Activated CD4-positive, alpha-beta T cell treated with anti-CD3 and anti-CD28 coated beads, Interleukin-2, amount 10 ng/mL, durations not matched to agents 7 days and 5 days (primary cell): ENCODE measurements around the gene SHMT1. TPM values are rescaled to one million over a fixed set of nuclear protein-coding genes. Genes with fewer than 3 reads are reported as not detected.

Experiments used
- CTCF ChIA-PET: fragments of 350-600 bp; sonication (Branson Sonifier 250); formaldehyde crosslinking; loops from one replicate; lab custom pipeline; 2021; ENCODE audit warnings: antibody characterized with exemption; lab: Charles Lee
- POLR2A ChIA-PET: fragments of 350-600 bp; sonication (Branson Sonifier 250); formaldehyde crosslinking; loops from one replicate; lab custom pipeline; 2021; ENCODE audit warnings: antibody characterized with exemption; lab: Charles Lee
- DNase-seq: peaks from one replicate; pipeline ENCODE4 v3.0.0-alpha.2; 2020
- H3K27ac Mint-ChIP-seq: one replicate; pipeline ENCODE4 v1.8.0; 2021; ENCODE audit warnings: mild to moderate bottlenecking, moderate library complexity, mixed read lengths
- H3K27me3 Mint-ChIP-seq: one replicate; pipeline ENCODE4 v1.8.0; 2021; ENCODE audit warnings: mixed read lengths
- H3K36me3 Mint-ChIP-seq: one replicate; pipeline ENCODE4 v1.8.0; 2021; ENCODE audit warnings: low read depth, mixed read lengths
- H3K4me1 Mint-ChIP-seq: one replicate; pipeline ENCODE4 v1.8.0; 2021; ENCODE audit warnings: mixed read lengths
- H3K4me3 Mint-ChIP-seq: one replicate; pipeline ENCODE4 v1.8.0; 2021; ENCODE audit warnings: mild to moderate bottlenecking, moderate library complexity, mixed read lengths
- H3K9me3 Mint-ChIP-seq: one replicate; pipeline ENCODE4 v1.8.0; 2021; ENCODE audit warnings: mixed read lengths
- microRNA-seq: library from miRNA; unstranded; fragments of <30 nt; microRNA quantifications from one replicate; pipeline ENCODE4 v1.2.0, GENCODE V29; 2021; ENCODE audit warnings: borderline microRNAs expressed, borderline replicate concordance
- total RNA-seq, 2 experiments: library from RNA; stranded (reverse); gene quantifications; one replicate each; pipeline ENCODE4 v1.2.3, GENCODE V29; 2021

The SHMT1 gene
- total RNA-seq, 2 experiments from 2014 or later, result 49.9 to 51.8 TPM

GRCh38 chr17:18285296-18285695 lies 78.1 kb downstream of the SHMT1 start:
- no peaks in the 10 kb centered on the region for H3K9me3 Mint-ChIP-seq
- H3K4me1 Mint-ChIP-seq, result no peaks in the 10 kb centered on the region
- no peak for DNase-seq
- no peak overlapping the region for H3K27ac Mint-ChIP-seq
- H3K4me3 Mint-ChIP-seq, result no peak overlapping the region
- peaks cover 60% of the 10 kb centered on the region for H3K36me3 Mint-ChIP-seq
- H3K27me3 Mint-ChIP-seq, result no peaks in the 10 kb centered on the region
- ChIA-PET POLR2A (no interaction called here), CTCF (interaction anchor here (0.9 to 2.1 kb wide), 3 partner anchors 10 to 33 kb away, joined by 3 to 8 read pairs (median 3); no protein-coding TSS in a partner anchor)

DNA sequence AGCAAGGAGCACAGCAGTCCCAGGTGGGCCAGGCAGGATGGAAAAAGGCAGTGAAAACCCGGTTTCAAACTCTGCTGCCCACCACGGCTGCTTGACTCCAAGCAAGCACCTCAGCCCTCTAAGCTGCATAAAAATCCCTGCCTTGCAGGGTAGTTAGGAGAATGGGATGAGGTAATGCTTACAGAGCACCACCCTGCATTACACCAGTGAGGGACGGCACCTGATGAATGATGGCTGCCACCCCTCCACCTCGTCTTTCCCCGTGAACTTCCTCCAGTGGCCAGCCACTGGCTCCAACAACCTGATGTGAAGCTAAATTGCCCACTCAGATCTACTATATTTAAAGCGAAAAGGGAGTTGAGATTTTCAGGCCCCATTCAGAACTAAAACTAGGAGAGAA lies 81.6 kb downstream of the SHMT1 start:
- Mint-ChIP-seq H3K9me3 (no peaks in the 10 kb centered on the region), H3K27me3 (no peaks in the 10 kb centered on the region), H3K4me1 (no peaks in the 10 kb centered on the region), H3K27ac (no peak overlapping the region), H3K4me3 (no peak overlapping the region), H3K36me3 (peaks cover 46% of the 10 kb centered on the region)
- no peak for DNase-seq
- CTCF ChIA-PET, result no interaction called here
- POLR2A ChIA-PET, result no interaction called here

DNA sequence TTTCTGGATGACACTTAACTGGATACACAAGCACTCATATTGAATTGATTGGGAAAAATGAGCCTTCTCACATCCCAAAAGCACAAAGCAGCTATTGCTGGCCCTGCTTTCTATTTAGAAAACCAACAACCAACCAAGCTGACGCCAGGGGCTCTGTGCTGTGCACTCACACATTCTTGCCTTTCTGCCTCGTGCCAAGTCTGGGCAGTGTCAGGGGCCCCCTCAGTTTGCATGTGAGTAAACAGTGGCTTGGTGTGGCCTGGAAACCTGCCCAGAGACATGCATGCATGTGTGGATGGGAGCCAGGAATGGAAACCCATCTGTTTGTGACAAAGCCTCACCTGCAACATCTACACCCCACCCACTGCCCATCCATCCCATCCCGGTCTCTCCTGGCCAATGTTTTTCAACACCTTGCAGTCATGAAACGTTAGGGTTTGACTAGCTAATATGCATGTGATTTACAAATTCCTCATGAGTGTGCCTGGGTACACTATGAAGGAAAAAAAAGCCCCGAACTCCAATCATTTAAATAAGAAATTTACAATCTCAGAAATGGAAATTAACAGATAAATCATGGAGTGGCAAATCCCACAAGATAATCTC lies 82.5 kb downstream of the SHMT1 start:
- H3K27ac Mint-ChIP-seq, result no peak overlapping the region
- peaks cover 49% of the 10 kb centered on the region for H3K36me3 Mint-ChIP-seq

GRCh38 chr17:18280249-18280648 lies 83.1 kb downstream of the SHMT1 start:
- Mint-ChIP-seq H3K27ac (no peak overlapping the region), H3K4me1 (no peaks in the 10 kb centered on the region), H3K27me3 (no peaks in the 10 kb centered on the region), H3K4me3 (no peak overlapping the region), H3K36me3 (peaks cover 44% of the 10 kb centered on the region), H3K9me3 (no peaks in the 10 kb centered on the region)
- CTCF ChIA-PET, result interaction anchor here (0.6 to 1.5 kb wide), 2 partner anchors 16 to 19 kb away, joined by 3 to 4 read pairs; no protein-coding TSS in a partner anchor
- POLR2A ChIA-PET, result no interaction called here
- DNase-seq, result no peak

More for the DNA sequence above, 82.5 kb downstream of the SHMT1 start:
- ChIA-PET CTCF (interaction anchor here (1.5 kb wide), 1 partner anchor 19 kb away, joined by 4 read pairs; no protein-coding TSS in a partner anchor), POLR2A (no interaction called here)
- Mint-ChIP-seq H3K9me3 (no peaks in the 10 kb centered on the region), H3K4me1 (no peaks in the 10 kb centered on the region), H3K27me3 (no peaks in the 10 kb centered on the region), H3K4me3 (no peak overlapping the region)
- DNase-seq, result no peak

- Mint-ChIP-seq H3K4me1 (no peaks in the 10 kb centered on the region), H3K9me3 (no peaks in the 10 kb centered on the region), H3K27me3 (no peaks in the 10 kb centered on the region), H3K27ac (no peak overlapping the region), H3K4me3 (no peak overlapping the region), H3K36me3 (peaks cover 34% of the 10 kb centered on the region)
- CTCF ChIA-PET, result no interaction called here
- no peak for DNase-seq
- POLR2A ChIA-PET, result no interaction called here
Observed at GRCh38 chr17:18278867-18279266, 84.5 kb downstream of the SHMT1 start.

Small RNAs within 50 kb of the gene (microRNA-seq; reads per million reads assigned to microRNA genes)
- not detected for gene MIR6778

Other genes with a start within 250 kb of the SHMT1 start
- 100 to 1,000 TPM in 1 of 2 experiments, 10 to 100 TPM in 1; 98.2 to 102 TPM for gene ALKBH5, start 179.7 kb downstream of the SHMT1 start, total RNA-seq
- gene LLGL1, start 137.9 kb downstream of the SHMT1 start, total RNA-seq, result 10 to 100 TPM; 24.7 to 24.9 TPM
- gene FLII, start 104.8 kb downstream of the SHMT1 start, total RNA-seq, result 100 to 1,000 TPM; 323 to 328 TPM
- 1 to 10 TPM; 6.8 to 8.5 TPM for gene MIEF2, start 102.9 kb downstream of the SHMT1 start, total RNA-seq
- 10 to 100 TPM; 57.6 to 62.8 TPM for gene TOP3A, start 48.6 kb downstream of the SHMT1 start, total RNA-seq
- 10 to 100 TPM; 25.0 to 25.8 TPM for gene SMCR8, start 48.3 kb downstream of the SHMT1 start, total RNA-seq
- not detected for gene EVPLL, start 14.2 kb upstream of the SHMT1 start, total RNA-seq
- under 1 TPM; 0.73 to 0.74 TPM for gene LGALS9C, start 113.2 kb upstream of the SHMT1 start, total RNA-seq